Mesenchymal stem cell (in vitro differentiated cells and primary cell): ENCODE measurements around the gene LRRC37A.
"Not testable (repeated sequence)": the region's sequence is repeated elsewhere in the genome, so short reads cannot be mapped to it uniquely, and the experiment has no call there.

Source experiments
- DNase-seq: peaks from one replicate; pipeline ENCODE4 v3.0.0-alpha.2; 2013
- H2AFZ ChIP-seq: one replicate; pipeline ENCODE4 v1.6.1; 2013; ENCODE audit warnings: low read depth, mild to moderate bottlenecking, control low read depth, inconsistent platforms, low read length, moderate library complexity
- H2AK5ac ChIP-seq: 2 replicates; pipeline ENCODE4 v1.6.1; 2013; ENCODE audit warnings: low read length, moderate library complexity, mild to moderate bottlenecking, inconsistent platforms; ENCODE audit not compliant: severe bottlenecking
- H2BK120ac ChIP-seq: one replicate; pipeline ENCODE4 v1.6.1; 2013; ENCODE audit warnings: low read depth, mild to moderate bottlenecking, inconsistent platforms, low read length, moderate library complexity
- H2BK12ac ChIP-seq, 2 experiments: one replicate each; pipeline ENCODE4 v1.6.1; 2013; ENCODE audit warnings: inconsistent platforms in 2 of 2, low read length in 2 of 2, mild to moderate bottlenecking in 2 of 2, moderate library complexity in 2 of 2, control low read depth in 1 of 2
- H2BK15ac ChIP-seq: one replicate; pipeline ENCODE4 v1.6.1; 2013; ENCODE audit warnings: mild to moderate bottlenecking, low read depth, inconsistent platforms; ENCODE audit not compliant: poor library complexity, severe bottlenecking
- H2BK5ac ChIP-seq: 2 replicates; pipeline ENCODE4 v1.6.1; 2013; ENCODE audit warnings: low read depth, mild to moderate bottlenecking, low read length, control low read depth, inconsistent platforms; ENCODE audit not compliant: poor library complexity, severe bottlenecking
- H3K14ac ChIP-seq, 2 experiments: one replicate each; pipeline ENCODE4 v1.6.1; 2013; ENCODE audit warnings: inconsistent platforms in 2 of 2, low read length in 2 of 2, control low read depth in 1 of 2, mild to moderate bottlenecking in 1 of 2, moderate library complexity in 1 of 2
- H3K18ac ChIP-seq, 2 experiments: one replicate each; pipeline ENCODE4 v1.6.1; 2013; ENCODE audit warnings: inconsistent platforms in 2 of 2, low read length in 2 of 2, control low read depth in 1 of 2, low read depth in 1 of 2, mild to moderate bottlenecking in 1 of 2
- H3K23ac ChIP-seq, 2 experiments: one replicate each; pipeline ENCODE4 v1.6.1; 2013; ENCODE audit warnings: inconsistent platforms in 2 of 2, low read length in 2 of 2, mild to moderate bottlenecking in 2 of 2, moderate library complexity in 2 of 2, control low read depth in 1 of 2
- H3K27ac ChIP-seq: 2 replicates; pipeline ENCODE4 v1.5.1; 2013; ENCODE audit warnings: mild to moderate bottlenecking, moderate library complexity, low read length, control low read depth, inconsistent platforms; ENCODE audit not compliant: poor library complexity, severe bottlenecking
- H3K27me3 ChIP-seq, 2 experiments: 2 replicates each; pipeline versions ENCODE4 v1.6.1 to v1.7.0; 2013; ENCODE audit warnings: low read length in 2 of 2, mild to moderate bottlenecking in 2 of 2, moderate library complexity in 2 of 2, control low read depth in 1 of 2, inconsistent platforms in 1 of 2; ENCODE audit not compliant: control insufficient read depth in 1 of 2, insufficient read depth in 1 of 2
- H3K36me3 ChIP-seq, 2 experiments: 2 replicates each; pipeline versions ENCODE4 v1.6.1 to v1.7.0; 2013; ENCODE audit warnings: low read length in 2 of 2, control low read depth in 1 of 2, inconsistent platforms in 1 of 2, low read depth in 1 of 2, mild to moderate bottlenecking in 1 of 2; ENCODE audit not compliant: insufficient read depth in 2 of 2, control insufficient read depth in 1 of 2
- H3K4ac ChIP-seq, 2 experiments: one replicate each; pipeline ENCODE4 v1.6.1; 2013; ENCODE audit warnings: inconsistent platforms in 2 of 2, low read length in 2 of 2, mild to moderate bottlenecking in 2 of 2, moderate library complexity in 2 of 2, control low read depth in 1 of 2, low read depth in 1 of 2
- H3K4me1 ChIP-seq: 2 replicates; pipeline ENCODE4 v1.6.1; 2013; ENCODE audit warnings: low read depth, low read length, control low read depth; ENCODE audit not compliant: control insufficient read depth, insufficient read depth
- H3K4me2 ChIP-seq: 2 replicates; pipeline ENCODE4 v1.6.1; 2013; ENCODE audit warnings: low read length, mild to moderate bottlenecking, inconsistent platforms; ENCODE audit not compliant: poor library complexity, severe bottlenecking
- H3K4me3 ChIP-seq, 2 experiments: 2 replicates each; pipeline versions ENCODE4 v1.5.1 to v1.7.0; 2013; ENCODE audit warnings: low read length in 2 of 2, mild to moderate bottlenecking in 2 of 2, control low read depth in 1 of 2, low read depth in 1 of 2; ENCODE audit not compliant: insufficient read depth in 1 of 2
- H3K79me1 ChIP-seq: replicated peaks from 2 replicates; pipeline ENCODE4 v1.6.1; 2013; ENCODE audit warnings: mild to moderate bottlenecking, control low read depth, low read length, inconsistent platforms; ENCODE audit not compliant: poor library complexity, severe bottlenecking
- H3K9ac ChIP-seq: 2 replicates; pipeline ENCODE4 v1.7.0; 2013; ENCODE audit warnings: mild to moderate bottlenecking, low read length, moderate library complexity
- H3K9me3 ChIP-seq: 2 replicates; pipeline ENCODE4 v1.7.0; 2013; ENCODE audit warnings: mild to moderate bottlenecking, low read length; ENCODE audit not compliant: control insufficient read depth
- H4K8ac ChIP-seq: one replicate; pipeline ENCODE4 v1.6.1; 2013; ENCODE audit warnings: inconsistent platforms, mild to moderate bottlenecking, low read length, moderate library complexity
- H4K91ac ChIP-seq: one replicate; pipeline ENCODE4 v1.6.1; 2013; ENCODE audit warnings: mild to moderate bottlenecking, low read length, inconsistent platforms
- WGBS: methylation state at CpG from one replicate; pipeline ENCODE4 v1.1.7; 2013; ENCODE audit warnings: mixed read lengths; 5-methylcytosine and 5-hydroxymethylcytosine counted together

Gene LRRC37A

DNA sequence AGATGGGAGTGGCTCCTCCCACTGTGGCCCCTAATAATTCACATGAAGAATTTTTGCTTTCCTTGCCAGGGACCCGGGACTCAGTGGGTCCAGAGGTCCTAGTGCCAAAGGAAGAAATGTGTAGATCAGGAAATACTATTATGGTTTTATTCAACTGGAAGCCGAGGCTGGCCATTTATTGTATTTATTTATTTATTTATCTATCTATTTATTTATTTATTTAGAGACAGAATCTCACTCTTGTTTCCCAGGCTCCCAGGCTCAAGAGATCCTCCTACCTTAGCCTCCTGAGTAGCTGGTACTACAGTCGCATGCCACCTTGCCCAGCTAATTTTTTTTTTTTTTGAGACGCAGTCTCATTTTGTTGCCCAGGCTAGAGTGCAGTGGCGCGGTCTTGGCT is 40.7 kb upstream of the LRRC37A start:
- H2BK15ac ChIP-seq, H3K4me3 ChIP-seq, H3K4ac ChIP-seq, H4K8ac ChIP-seq, H2BK12ac ChIP-seq, H3K4me2 ChIP-seq, H3K27me3 ChIP-seq, H3K18ac ChIP-seq, H3K79me1 ChIP-seq, H3K9ac ChIP-seq, H3K4me1 ChIP-seq, H3K14ac ChIP-seq, H3K27ac ChIP-seq, H3K9me3 ChIP-seq, H2BK120ac ChIP-seq, H2AFZ ChIP-seq, H3K23ac ChIP-seq, H3K36me3 ChIP-seq, H2BK5ac ChIP-seq, DNase-seq, H2AK5ac ChIP-seq, H4K91ac ChIP-seq: not testable (repeated sequence)
- WGBS = 94% methylated on average over 4 of the region's 6 CpGs

DNA sequence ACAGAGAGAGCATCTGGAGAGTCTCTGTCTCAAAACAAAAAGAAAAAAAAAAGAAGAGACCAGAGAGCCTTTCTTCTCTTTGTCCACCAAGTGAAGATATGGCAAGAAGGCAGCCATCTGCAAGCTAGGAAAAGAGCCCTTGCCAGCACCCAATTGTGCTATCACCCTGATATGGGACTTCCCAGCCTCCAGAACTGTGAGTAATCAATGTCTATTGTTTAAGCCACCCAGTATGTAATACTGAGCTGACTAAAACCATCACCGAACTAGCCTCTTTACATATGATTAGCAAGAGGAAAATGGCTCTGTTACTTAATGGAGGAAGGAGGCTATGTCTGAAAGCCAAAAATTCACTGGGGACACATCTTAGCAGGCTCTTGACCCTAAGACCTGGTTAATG is 38.6 kb upstream of the LRRC37A start:
- not testable (repeated sequence) for H2BK5ac ChIP-seq, H3K4me2 ChIP-seq, H2AK5ac ChIP-seq, H3K18ac ChIP-seq, H3K27ac ChIP-seq, H3K4ac ChIP-seq, H3K36me3 ChIP-seq, H3K4me1 ChIP-seq, H3K9me3 ChIP-seq, H3K4me3 ChIP-seq, H4K91ac ChIP-seq, H3K23ac ChIP-seq, H2BK120ac ChIP-seq, H3K9ac ChIP-seq, DNase-seq, H3K79me1 ChIP-seq, H2BK12ac ChIP-seq, H4K8ac ChIP-seq, H2AFZ ChIP-seq, H3K14ac ChIP-seq, H3K27me3 ChIP-seq, H2BK15ac ChIP-seq
- no CpG with 5 or more reads among the region's 1 CpG for WGBS

DNA sequence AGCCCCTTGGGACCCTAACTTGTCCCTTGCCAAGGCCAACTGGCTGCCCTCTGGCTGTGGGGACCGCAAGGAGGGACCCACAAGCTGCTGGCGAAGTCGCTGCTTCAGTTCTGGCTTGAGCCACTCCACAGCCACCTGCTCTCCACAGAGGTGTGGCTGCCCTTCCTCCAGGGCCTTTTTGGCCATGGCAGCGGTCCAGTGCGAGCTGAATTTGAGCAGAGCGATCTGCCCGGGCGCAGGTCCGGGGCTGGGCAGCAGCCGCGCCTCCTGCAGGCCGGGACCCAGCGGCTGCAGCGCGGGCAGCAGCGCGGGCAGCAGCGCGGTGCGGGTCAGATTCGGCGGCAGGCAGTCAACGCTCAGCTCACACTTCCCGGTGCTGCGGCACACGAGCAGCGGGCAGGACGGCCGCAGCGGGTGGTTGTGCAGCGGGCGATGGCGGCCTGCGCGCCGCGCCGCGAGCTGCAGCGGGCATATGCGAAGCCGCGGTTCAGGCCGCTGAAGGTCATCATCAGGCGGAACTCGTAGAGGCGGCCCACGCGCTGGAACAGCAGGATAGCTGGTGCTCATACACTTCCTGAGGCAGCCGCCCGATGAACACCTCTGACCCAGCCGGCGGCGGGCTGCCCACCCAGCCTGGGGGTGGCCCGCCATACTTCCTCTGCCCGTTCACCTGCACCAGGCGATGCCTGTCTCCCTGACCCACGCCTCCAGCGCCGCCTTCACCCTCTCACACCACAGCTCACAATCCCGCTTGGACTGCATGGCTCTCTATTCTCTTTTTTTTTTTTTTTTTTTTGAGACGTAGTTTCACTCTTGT is 34.9 kb upstream of the LRRC37A start:
- Histone ChIP-seq H3K23ac (peak overlapping the region in 1 of 2 experiments; percentile 64), H3K18ac (peak overlapping the region in 1 of 2 experiments; percentile 74), H3K14ac (peak overlapping the region in 1 of 2 experiments; percentile 92), H2AFZ (peak overlapping the region; percentile 39), H3K4me3 (peak overlapping the region; percentile 51 to 55), H3K4me1 (peaks cover 10% of the 10 kb centered on the region), H4K8ac (peak overlapping the region; percentile 67), H2BK12ac (peak overlapping the region in 1 of 2 experiments; percentile 83), H3K4me2 (peak overlapping the region; percentile 89)
- not testable (repeated sequence) for H3K9me3 ChIP-seq, H4K91ac ChIP-seq, H2BK120ac ChIP-seq, H3K36me3 ChIP-seq, H3K27ac ChIP-seq, H2BK15ac ChIP-seq, H3K4ac ChIP-seq, H2AK5ac ChIP-seq, H2BK5ac ChIP-seq, H3K79me1 ChIP-seq, H3K27me3 ChIP-seq, H3K9ac ChIP-seq
- WGBS = 37% methylated on average over 30 of the region's 62 CpGs
- DNase-seq = peak; percentile 26

DNA sequence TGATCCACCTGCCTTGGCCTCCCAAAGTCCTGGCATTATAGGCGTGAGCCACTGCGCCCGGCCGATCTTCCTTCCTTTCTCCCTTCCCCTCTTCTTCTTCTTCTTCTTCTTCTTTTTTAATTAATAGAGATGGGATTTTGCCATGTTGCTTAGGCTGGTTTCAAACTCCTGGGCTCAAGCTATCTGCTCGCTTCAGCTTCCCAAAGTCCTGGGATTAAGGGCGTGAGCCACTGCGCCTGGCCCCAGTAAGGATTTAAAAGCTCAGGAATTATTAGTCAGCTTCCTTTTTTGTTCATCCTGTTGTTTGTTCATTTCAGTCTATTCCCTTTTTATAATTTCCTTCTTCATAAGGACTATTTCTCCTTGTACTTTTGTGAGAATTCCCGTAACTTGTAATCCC is 32.7 kb upstream of the LRRC37A start:
- no peak overlapping the region for H4K91ac ChIP-seq
- peak; percentile 17 for DNase-seq
- no peak overlapping the region for H3K18ac ChIP-seq
- no peak overlapping the region for H4K8ac ChIP-seq
- H3K27ac ChIP-seq = no peak overlapping the region
- H3K79me1 ChIP-seq = no peaks in the 10 kb centered on the region
- H3K9ac ChIP-seq = no peak overlapping the region
- H3K23ac ChIP-seq = no peak overlapping the region
- H3K4me3 ChIP-seq = no peak overlapping the region
- H3K14ac ChIP-seq = no peak overlapping the region
- H2BK120ac ChIP-seq = no peak overlapping the region
- no peaks in the 10 kb centered on the region for H3K9me3 ChIP-seq
- no peak overlapping the region for H2BK5ac ChIP-seq
- H3K4me2 ChIP-seq = no peak overlapping the region
- no peaks in the 10 kb centered on the region for H3K36me3 ChIP-seq
- H3K27me3 ChIP-seq = peaks cover 0 to under 1% of the 10 kb centered on the region in 2 experiments
- H2BK15ac ChIP-seq = no peak overlapping the region
- peaks cover 23% of the 10 kb centered on the region for H3K4me1 ChIP-seq
- H2BK12ac ChIP-seq = peak overlapping the region in 1 of 2 experiments; percentile 17
- no peak overlapping the region for H2AFZ ChIP-seq
- 74% methylated on average over 4 of the region's 8 CpGs for WGBS
- H2AK5ac ChIP-seq = no peak overlapping the region
- no peak overlapping the region for H3K4ac ChIP-seq
